HG03521 (cell line): Measurements from ENCODE around the gene FEZF1.

Experiments used
- ATAC-seq: cut with Tn5 transposase; IDR thresholded peaks from one replicate; pipeline ENCODE4 v1.9.1; 2021; ENCODE audit warnings: mild to moderate bottlenecking, moderate library complexity; ENCODE audit not compliant: unreplicated experiment

The FEZF1 gene

GRCh38 chr7:122269241-122269640 is 35.3 kb downstream of the FEZF1 start:
- ATAC-seq, result no peak

- no peak for ATAC-seq
Observed at GRCh38 chr7:122268101-122268500, 36.4 kb downstream of the FEZF1 start.

GRCh38 chr7:122262246-122262645 is 42.3 kb downstream of the FEZF1 start:
- no peak for ATAC-seq

- no peak for ATAC-seq
Observed at GRCh38 chr7:122261442-122261841, 43.1 kb downstream of the FEZF1 start.

- no peak for ATAC-seq
Observed at GRCh38 chr7:122261016-122261415, 43.5 kb downstream of the FEZF1 start.

GRCh38 chr7:122260336-122260735 is 44.2 kb downstream of the FEZF1 start:
- no peak for ATAC-seq

- ATAC-seq, result no peak
Observed at GRCh38 chr7:122258971-122259370, 45.6 kb downstream of the FEZF1 start.

- no peak for ATAC-seq
Observed at GRCh38 chr7:122257056-122257455, 47.5 kb downstream of the FEZF1 start.

- ATAC-seq, result no peak
Observed at GRCh38 chr7:122256046-122256445, 48.5 kb downstream of the FEZF1 start.

GRCh38 chr7:122255454-122255853 is 49.1 kb downstream of the FEZF1 start:
- ATAC-seq, result no peak
